ENCODE data around the gene SPAG9. TPM values are rescaled to one million over a fixed set of nuclear protein-coding genes. Genes with fewer than 3 reads are reported as not detected.

Gene SPAG9
- total and polyA plus RNA-seq, 2 donors = 35.6 to 37.3 TPM

DNA sequence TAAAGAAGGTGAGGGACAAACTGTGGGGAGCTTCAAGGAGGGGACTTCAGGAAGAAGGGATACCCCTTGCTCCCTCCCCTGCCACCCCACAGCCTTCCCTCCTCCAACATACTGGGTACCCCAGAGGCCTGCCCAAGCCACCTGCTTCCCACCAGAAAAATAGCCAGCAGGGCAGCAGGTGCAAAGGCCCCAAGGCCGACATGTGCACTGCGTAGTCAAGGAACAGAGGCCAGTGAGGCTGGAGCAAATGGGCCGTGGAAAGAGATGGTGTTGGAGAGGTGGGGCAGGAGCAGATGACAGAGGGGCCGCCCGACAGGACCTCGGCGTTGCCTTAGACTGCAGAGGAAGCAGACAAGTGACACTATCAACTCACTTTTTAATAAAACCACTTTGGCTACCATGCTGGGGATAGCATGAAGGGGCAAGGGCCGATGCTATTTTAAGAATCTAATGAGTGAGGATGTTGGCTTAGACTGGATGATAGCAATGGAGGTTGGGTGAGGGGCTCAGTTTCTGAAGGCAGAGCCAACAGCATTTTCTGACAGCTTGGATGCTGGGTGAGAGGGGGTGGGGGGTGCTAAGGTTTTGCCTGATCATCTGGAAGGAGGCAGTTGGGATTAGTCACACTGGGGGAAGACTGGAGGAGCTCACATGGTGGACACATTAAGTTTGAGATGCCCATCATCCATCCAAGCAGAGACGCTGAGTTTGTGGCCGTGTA lies 181.7 kb downstream of the SPAG9 start:
- 96% methylated on average over 10 of the region's 10 CpGs for WGBS
- no peak overlapping the region for H3K27ac ChIP-seq (ENCODE audit: low read depth in 1 of 2, low read length in 1 of 2)
- H3K4me3 ChIP-seq (ENCODE audit: low read length in 2 of 2) = no peak overlapping the region
- H3K27me3 ChIP-seq (ENCODE audit: control insufficient read depth in 2 of 2, insufficient read depth in 1 of 2, low read length in 1 of 2) = peaks cover 0 to under 1% of the 10 kb centered on the region in 2 donors
- H3K36me3 ChIP-seq (ENCODE audit: control insufficient read depth in 2 of 2, insufficient read depth in 2 of 2, low read length in 1 of 2) = no peaks in the 10 kb centered on the region
- H3K9me3 ChIP-seq (ENCODE audit: control insufficient read depth in 2 of 2, insufficient read depth in 1 of 2, low read length in 1 of 2) = no peaks in the 10 kb centered on the region
- peaks cover 11 to 23% of the 10 kb centered on the region in 2 donors for H3K4me1 ChIP-seq (ENCODE audit: control insufficient read depth in 2 of 2, insufficient read depth in 2 of 2, low read length in 2 of 2)
- no peak for DNase-seq (ENCODE audit: low read depth in 6 of 9, low spot score in 9 of 9)

DNA sequence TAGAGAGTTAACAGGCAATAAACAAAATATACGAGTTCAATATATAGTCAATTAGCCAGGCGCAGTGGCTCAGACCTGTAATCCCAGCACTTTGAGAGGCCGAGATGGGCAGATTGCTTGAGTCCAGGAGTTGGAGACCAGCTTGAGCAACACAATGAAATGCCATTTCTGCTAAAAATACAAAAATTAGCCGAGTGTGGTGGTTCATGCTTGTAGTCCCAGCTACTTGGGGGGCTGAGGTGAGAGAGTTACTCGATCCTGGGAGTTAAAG lies 184.7 kb downstream of the SPAG9 start:
- H3K27me3 ChIP-seq (ENCODE audit: control insufficient read depth in 2 of 2, insufficient read depth in 1 of 2, low read length in 1 of 2) = peaks cover under 1 to 20% of the 10 kb centered on the region in 2 donors
- H3K9me3 ChIP-seq (ENCODE audit: control insufficient read depth in 2 of 2, insufficient read depth in 1 of 2, low read length in 1 of 2) = no peaks in the 10 kb centered on the region
- no peak overlapping the region for H3K27ac ChIP-seq (ENCODE audit: low read depth in 1 of 2, low read length in 1 of 2)
- WGBS = 96% methylated on average over 5 of the region's 5 CpGs
- H3K36me3 ChIP-seq (ENCODE audit: control insufficient read depth in 2 of 2, insufficient read depth in 2 of 2, low read length in 1 of 2) = no peaks in the 10 kb centered on the region
- no peak for DNase-seq (ENCODE audit: low read depth in 6 of 9, low spot score in 9 of 9)
- H3K4me1 ChIP-seq (ENCODE audit: control insufficient read depth in 2 of 2, insufficient read depth in 2 of 2, low read length in 2 of 2) = peaks cover 12 to 23% of the 10 kb centered on the region in 2 donors
- H3K4me3 ChIP-seq (ENCODE audit: low read length in 2 of 2) = no peak overlapping the region

DNA sequence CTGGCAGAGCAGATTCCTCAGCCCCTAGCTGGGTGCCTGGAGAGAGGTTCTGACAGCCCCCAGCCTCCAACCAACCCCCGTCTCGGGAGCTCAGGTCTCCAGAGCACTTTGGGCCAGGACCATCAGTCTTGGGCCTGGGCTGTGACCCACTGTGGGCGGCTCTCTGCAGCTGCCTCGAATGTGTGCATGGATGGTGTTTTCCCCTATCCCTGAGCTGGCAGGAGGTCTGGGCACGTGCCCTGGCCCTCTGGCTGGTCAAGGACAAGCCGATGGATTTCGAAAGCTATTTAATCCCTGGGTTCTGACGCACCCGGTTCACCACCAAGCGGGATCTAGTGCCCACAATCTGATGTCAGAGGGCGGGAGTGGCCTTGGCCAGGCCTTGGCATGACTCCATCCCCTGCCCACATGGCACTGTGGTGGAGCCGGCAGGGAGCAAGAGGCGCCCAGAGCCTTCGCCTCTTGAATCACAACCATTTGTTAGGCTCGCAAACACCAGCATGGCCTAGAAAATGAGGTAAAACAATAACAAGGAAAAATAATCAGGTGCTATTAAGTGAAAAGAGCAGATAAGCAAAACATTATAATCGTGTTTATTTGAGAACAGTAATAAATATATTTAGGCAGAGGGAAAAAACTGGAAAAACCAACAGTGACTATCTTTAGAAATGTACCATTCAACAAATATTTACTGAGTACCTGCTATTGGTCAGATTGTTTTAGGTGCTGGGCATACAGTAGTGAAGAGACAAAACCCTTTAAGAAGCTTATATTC lies 185.3 kb downstream of the SPAG9 start:
- WGBS = 75% methylated on average over 16 of the region's 16 CpGs
- Histone ChIP-seq H3K9me3 (ENCODE audit: control insufficient read depth in 2 of 2, insufficient read depth in 1 of 2, low read length in 1 of 2) (no peaks in the 10 kb centered on the region), H3K27me3 (ENCODE audit: control insufficient read depth in 2 of 2, insufficient read depth in 1 of 2, low read length in 1 of 2) (peaks cover 3 to 25% of the 10 kb centered on the region in 2 donors), H3K4me3 (ENCODE audit: low read length in 2 of 2) (no peak overlapping the region), H3K36me3 (ENCODE audit: control insufficient read depth in 2 of 2, insufficient read depth in 2 of 2, low read length in 1 of 2) (no peaks in the 10 kb centered on the region), H3K27ac (ENCODE audit: low read depth in 1 of 2, low read length in 1 of 2) (no peak overlapping the region), H3K4me1 (ENCODE audit: control insufficient read depth in 2 of 2, insufficient read depth in 2 of 2, low read length in 2 of 2) (peaks cover 12 to 25% of the 10 kb centered on the region in 2 donors)
- no peak for DNase-seq (ENCODE audit: low read depth in 6 of 9, low spot score in 9 of 9)

DNA sequence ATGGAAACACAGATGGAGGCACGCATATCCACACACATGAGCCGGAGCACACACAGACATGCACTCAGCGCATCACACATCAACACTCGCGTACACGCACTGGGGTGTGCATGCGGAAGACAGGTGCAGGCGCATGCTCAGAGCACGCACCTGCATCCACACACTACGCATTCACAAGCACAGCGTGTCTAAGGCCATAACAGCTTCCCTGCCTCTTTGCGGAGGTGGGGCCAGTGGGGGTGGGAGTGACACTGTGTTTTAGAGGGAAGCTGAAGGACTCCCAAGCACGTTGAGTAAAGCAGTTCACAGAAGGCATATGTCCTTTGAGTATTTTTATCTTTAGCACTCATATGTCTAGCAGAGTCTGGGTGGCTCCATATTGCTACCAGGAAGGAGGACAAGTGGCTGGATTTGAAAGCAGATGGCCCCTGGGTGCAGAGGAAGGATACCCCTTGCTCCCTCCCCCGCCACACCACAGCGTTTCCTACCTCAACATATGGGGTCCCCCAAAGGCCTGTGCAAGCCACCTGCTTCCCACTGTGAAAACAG lies 185.9 kb downstream of the SPAG9 start:
- Histone ChIP-seq H3K9me3 (ENCODE audit: control insufficient read depth in 2 of 2, insufficient read depth in 1 of 2, low read length in 1 of 2) (no peaks in the 10 kb centered on the region), H3K27me3 (ENCODE audit: control insufficient read depth in 2 of 2, insufficient read depth in 1 of 2, low read length in 1 of 2) (peaks cover 9 to 31% of the 10 kb centered on the region in 2 donors), H3K36me3 (ENCODE audit: control insufficient read depth in 2 of 2, insufficient read depth in 2 of 2, low read length in 1 of 2) (no peaks in the 10 kb centered on the region), H3K4me1 (ENCODE audit: control insufficient read depth in 2 of 2, insufficient read depth in 2 of 2, low read length in 2 of 2) (peaks cover 12 to 25% of the 10 kb centered on the region in 2 donors), H3K4me3 (ENCODE audit: low read length in 2 of 2) (no peak overlapping the region), H3K27ac (ENCODE audit: low read depth in 1 of 2, low read length in 1 of 2) (no peak overlapping the region)
- DNase-seq (ENCODE audit: low read depth in 6 of 9, low spot score in 9 of 9) = peak in 1 of 9 donors; percentile 37
- 65% methylated on average over 15 of the region's 15 CpGs for WGBS

DNA sequence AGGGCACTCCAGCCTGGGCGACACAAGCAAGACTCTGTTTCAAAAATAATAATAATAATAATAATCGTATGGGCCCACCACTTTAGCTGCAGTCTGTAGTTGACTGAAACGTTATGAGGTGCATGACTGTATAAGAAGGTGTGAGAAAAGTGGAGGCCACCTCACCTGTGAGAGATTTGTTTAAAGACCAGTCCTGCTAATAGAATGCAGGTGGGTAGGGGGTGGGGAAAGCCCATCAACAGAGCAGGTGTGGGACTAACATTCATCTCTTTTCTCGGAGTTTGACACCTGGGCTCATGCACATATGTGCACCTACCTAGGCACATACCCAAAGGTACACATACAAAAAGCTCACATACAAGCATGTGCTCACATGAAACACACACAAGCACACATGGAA lies 186.5 kb downstream of the SPAG9 start:
- no peak for DNase-seq (ENCODE audit: low read depth in 6 of 9, low spot score in 9 of 9)
- no peak overlapping the region for H3K27ac ChIP-seq (ENCODE audit: low read depth in 1 of 2, low read length in 1 of 2)
- WGBS = 96% methylated on average over 4 of the region's 4 CpGs

DNA sequence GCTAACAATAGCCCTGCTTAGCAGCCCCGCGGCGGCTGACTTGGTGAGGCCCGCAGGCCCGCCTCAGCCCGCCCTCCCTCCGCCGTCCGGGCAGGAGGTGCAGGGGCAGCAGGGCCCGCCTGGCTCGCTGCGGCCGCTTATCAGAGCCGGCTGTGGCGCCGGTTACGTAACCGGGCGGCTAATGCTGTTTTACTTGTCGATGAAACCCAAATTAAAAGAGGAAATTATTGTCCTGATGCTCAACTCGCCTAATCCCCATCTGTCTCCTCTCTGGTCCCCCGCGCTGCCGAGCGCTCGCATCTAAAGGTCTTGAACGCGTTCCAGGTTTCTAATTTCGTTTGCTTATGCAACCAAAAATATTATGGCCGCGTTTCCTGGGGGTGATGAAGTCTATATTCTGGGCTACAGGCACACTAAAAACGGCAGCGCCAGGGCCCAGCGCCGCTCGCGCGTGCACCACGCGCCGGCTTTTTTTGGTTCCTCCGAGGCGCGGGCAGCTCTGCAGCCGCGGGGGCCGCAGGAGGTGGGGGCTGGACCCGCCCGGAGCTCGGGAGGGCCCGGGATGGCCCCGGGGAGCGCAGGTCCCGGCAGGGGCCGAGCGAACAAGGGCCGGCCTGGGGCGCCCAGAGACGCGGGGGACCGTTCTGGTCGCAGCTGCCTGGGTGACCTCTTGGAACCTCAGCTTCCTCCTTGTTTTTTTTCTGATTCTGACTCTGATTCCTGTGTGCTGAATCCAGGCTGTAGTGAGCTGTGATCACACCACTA lies 189.3 kb downstream of the SPAG9 start:
- H3K4me3 ChIP-seq (ENCODE audit: low read length in 2 of 2) = peak overlapping the region in 1 of 2 donors; percentile 40
- peaks cover 14 to 37% of the 10 kb centered on the region in 2 donors for H3K4me1 ChIP-seq (ENCODE audit: control insufficient read depth in 2 of 2, insufficient read depth in 2 of 2, low read length in 2 of 2)
- H3K9me3 ChIP-seq (ENCODE audit: control insufficient read depth in 2 of 2, insufficient read depth in 1 of 2, low read length in 1 of 2) = no peaks in the 10 kb centered on the region
- peak overlapping the region in 1 of 2 donors; percentile 19 for H3K27ac ChIP-seq (ENCODE audit: low read depth in 1 of 2, low read length in 1 of 2)
- WGBS = 2% methylated on average over 62 of the region's 62 CpGs
- peaks cover 9 to 38% of the 10 kb centered on the region in 2 donors for H3K27me3 ChIP-seq (ENCODE audit: control insufficient read depth in 2 of 2, insufficient read depth in 1 of 2, low read length in 1 of 2)
- H3K36me3 ChIP-seq (ENCODE audit: control insufficient read depth in 2 of 2, insufficient read depth in 2 of 2, low read length in 1 of 2) = no peaks in the 10 kb centered on the region
- DNase-seq (ENCODE audit: low read depth in 6 of 9, low spot score in 9 of 9) = peak in 2 of 9 donors; percentile 35 to 65

More for the DNA sequence above, 186.5 kb downstream of the SPAG9 start:
- H3K27me3 ChIP-seq (ENCODE audit: control insufficient read depth in 2 of 2, insufficient read depth in 1 of 2, low read length in 1 of 2) = peaks cover 9 to 35% of the 10 kb centered on the region in 2 donors
- H3K4me1 ChIP-seq (ENCODE audit: control insufficient read depth in 2 of 2, insufficient read depth in 2 of 2, low read length in 2 of 2) = peaks cover 12 to 25% of the 10 kb centered on the region in 2 donors
- no peaks in the 10 kb centered on the region for H3K36me3 ChIP-seq (ENCODE audit: control insufficient read depth in 2 of 2, insufficient read depth in 2 of 2, low read length in 1 of 2)
- H3K4me3 ChIP-seq (ENCODE audit: low read length in 2 of 2) = no peak overlapping the region
- no peaks in the 10 kb centered on the region for H3K9me3 ChIP-seq (ENCODE audit: control insufficient read depth in 2 of 2, insufficient read depth in 1 of 2, low read length in 1 of 2)

- Histone ChIP-seq H3K36me3 (ENCODE audit: control insufficient read depth in 2 of 2, insufficient read depth in 2 of 2, low read length in 1 of 2) (no peaks in the 10 kb centered on the region), H3K4me1 (ENCODE audit: control insufficient read depth in 2 of 2, insufficient read depth in 2 of 2, low read length in 2 of 2) (peaks cover 5 to 25% of the 10 kb centered on the region in 2 donors), H3K27ac (ENCODE audit: low read depth in 1 of 2, low read length in 1 of 2) (no peak overlapping the region), H3K4me3 (ENCODE audit: low read length in 2 of 2) (no peak overlapping the region), H3K9me3 (ENCODE audit: control insufficient read depth in 2 of 2, insufficient read depth in 1 of 2, low read length in 1 of 2) (no peaks in the 10 kb centered on the region), H3K27me3 (ENCODE audit: control insufficient read depth in 2 of 2, insufficient read depth in 1 of 2, low read length in 1 of 2) (peaks cover 9 to 38% of the 10 kb centered on the region in 2 donors)
- WGBS = 97% methylated on average over 4 of the region's 4 CpGs
- DNase-seq (ENCODE audit: low read depth in 6 of 9, low spot score in 9 of 9) = no peak
These were observed 192.0 kb downstream of the SPAG9 start for GRCh38 chr17:50928646-50929045.

- DNase-seq (ENCODE audit: low read depth in 6 of 9, low spot score in 9 of 9) = peak in 2 of 9 donors; percentile 62 to 68
- peaks cover 9 to 31% of the 10 kb centered on the region in 2 donors for H3K27me3 ChIP-seq (ENCODE audit: control insufficient read depth in 2 of 2, insufficient read depth in 1 of 2, low read length in 1 of 2)
- H3K36me3 ChIP-seq (ENCODE audit: control insufficient read depth in 2 of 2, insufficient read depth in 2 of 2, low read length in 1 of 2) = no peaks in the 10 kb centered on the region
- H3K4me3 ChIP-seq (ENCODE audit: low read length in 2 of 2) = no peak overlapping the region
- 78% methylated on average over 4 of the region's 4 CpGs for WGBS
- peak overlapping the region in 1 of 2 donors; percentile 50 for H3K27ac ChIP-seq (ENCODE audit: low read depth in 1 of 2, low read length in 1 of 2)
- H3K9me3 ChIP-seq (ENCODE audit: control insufficient read depth in 2 of 2, insufficient read depth in 1 of 2, low read length in 1 of 2) = no peaks in the 10 kb centered on the region
- peaks cover 5 to 25% of the 10 kb centered on the region in 2 donors for H3K4me1 ChIP-seq (ENCODE audit: control insufficient read depth in 2 of 2, insufficient read depth in 2 of 2, low read length in 2 of 2)
These were observed 193.4 kb downstream of the SPAG9 start for GRCh38 chr17:50927287-50927686.

Data from thymus (tissue), 11 donors.